Stimulated activated CD4-positive, alpha-beta T cell treated with anti-CD3 and anti-CD28 coated beads, Interleukin-2, amount 100 ng/mL, for 24 hours (primary cell): Measurements from ENCODE around the gene CAPS.

Source experiments
- DNase-seq, 2 donors: peaks; one replicate each; pipeline ENCODE4 v3.0.0-alpha.2; 2020

CAPS gene

DNA sequence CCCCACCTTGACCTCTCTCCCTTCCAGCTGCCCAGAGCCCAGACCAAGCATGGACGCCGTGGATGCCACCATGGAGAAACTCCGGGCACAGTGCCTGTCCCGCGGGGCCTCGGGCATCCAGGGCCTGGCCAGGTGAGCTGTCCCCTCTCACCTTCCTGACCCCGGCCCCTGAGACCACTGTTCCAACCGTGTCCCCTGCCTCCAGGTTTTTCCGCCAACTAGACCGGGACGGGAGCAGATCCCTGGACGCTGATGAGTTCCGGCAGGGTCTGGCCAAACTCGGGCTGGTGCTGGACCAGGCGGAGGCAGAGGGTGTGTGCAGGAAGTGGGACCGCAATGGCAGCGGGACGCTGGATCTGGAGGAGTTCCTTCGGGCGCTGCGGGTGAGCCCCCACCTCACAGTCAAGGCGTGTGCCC lies 312 bp downstream of the CAPS start:
- DNase-seq: no peak

DNA sequence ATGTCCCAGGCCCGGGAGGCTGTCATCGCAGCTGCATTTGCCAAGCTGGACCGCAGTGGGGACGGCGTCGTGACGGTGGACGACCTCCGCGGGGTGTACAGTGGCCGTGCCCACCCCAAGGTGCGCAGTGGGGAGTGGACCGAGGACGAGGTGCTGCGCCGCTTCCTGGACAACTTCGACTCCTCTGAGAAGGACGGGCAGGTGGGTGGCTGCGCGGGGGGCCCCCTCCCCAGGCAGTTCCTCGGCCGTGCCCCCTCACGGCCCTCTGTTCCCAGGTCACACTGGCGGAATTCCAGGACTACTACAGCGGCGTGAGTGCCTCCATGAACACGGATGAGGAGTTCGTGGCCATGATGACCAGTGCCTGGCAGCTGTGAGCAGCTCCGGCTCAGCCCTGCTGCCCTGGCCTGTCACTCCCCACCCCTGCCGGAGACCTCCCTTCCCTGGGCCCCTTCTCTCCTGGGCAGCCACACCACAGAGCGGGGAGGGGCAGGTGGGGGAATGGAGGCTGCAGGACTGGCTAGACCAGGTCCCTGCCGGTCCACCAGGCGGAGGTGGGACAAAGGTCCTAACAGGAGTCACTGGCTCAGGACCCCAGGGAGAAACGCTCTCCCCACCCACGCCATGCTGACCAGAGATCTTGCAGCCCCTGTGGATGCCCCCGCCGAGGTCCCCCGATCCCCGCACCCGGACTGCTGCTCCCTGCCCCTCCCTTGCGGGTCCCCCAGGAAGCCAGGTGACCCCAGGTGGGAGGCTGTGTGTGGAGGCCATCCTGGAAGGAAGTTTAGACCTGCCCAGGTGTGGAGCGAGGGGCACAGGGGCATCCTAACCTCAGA lies 1.1 kb downstream of the CAPS start:
- DNase-seq: no peak

DNA sequence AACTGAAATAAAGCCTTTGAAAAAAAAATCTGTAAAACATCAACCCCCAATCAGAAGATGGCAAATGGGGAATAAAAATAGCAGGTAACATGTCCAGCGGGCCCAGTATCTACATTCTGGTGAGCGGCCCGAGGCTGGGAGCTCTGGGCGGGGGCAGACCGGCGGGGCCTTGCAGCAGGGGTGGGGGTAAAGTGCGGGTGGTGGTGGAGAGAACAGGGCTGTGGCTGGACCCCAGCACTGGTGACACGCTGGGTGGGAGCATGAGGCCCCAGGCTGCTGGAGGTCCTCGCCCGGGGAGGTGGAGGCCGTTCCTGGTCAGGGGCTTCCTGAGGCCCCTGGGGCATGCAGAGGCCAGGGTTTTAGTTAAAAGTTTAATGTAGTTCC lies 1.7 kb downstream of the CAPS start:
- DNase-seq: no peak

DNA sequence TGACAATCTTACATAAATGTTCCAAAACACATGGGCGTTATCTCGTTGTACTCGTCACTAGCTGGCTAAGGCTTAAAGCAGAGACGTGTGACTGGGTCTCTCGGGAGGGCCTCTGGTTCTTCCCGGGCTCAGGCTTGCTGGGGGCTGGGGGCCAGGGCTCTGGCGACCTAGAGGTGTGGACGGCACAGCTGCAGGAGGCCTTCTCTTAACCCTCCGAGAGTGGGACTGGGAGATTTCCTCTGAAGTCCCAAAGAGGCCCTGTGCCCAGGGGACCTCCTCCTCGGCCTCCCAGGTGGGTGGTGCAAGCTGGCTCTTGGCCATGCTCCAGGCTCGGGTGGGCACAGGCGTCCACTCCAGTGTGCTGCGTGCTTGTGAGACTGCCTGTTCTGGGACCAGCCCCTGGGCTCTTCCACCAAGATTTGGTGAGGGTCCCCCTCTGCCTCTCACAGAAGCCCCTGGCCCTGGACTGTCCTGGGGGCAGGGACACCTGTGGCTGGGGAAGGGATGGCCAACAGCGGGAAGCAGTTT lies 2.2 kb downstream of the CAPS start:
- DNase-seq: no peak

DNA sequence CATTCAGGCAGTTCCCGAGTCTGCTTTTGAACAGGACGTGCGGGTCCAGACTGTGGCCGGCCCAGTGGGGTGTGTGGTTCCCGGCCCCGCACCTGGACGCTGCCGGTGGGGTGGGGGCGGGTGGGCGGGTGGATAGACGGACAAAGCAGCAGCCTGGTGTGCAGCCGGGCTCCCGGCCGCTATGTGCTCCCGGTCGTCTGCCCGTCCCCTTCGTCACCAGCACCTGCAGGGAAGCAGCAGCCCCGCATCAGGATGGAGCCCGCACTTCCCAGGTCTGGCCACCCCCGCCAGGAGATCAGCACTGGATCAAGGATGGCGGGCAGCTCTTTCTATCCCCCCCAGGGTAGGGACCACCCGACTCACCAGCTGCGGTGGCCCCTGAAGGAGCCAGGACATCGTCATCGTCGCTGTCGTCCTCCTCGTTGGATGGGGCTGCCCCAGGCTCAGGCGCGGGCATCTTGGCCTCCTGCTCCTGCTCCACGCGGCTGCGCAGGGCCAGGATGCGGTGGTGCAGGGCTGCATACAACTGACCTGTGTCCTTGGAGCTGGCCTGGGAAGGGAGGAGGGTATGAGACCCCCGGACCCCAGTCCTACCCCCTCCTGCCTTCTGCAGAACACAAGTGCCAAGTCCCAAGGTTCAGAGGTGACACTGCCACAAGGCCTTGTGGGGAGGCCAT lies 3.5 kb downstream of the CAPS start:
- DNase-seq: no peak

DNA sequence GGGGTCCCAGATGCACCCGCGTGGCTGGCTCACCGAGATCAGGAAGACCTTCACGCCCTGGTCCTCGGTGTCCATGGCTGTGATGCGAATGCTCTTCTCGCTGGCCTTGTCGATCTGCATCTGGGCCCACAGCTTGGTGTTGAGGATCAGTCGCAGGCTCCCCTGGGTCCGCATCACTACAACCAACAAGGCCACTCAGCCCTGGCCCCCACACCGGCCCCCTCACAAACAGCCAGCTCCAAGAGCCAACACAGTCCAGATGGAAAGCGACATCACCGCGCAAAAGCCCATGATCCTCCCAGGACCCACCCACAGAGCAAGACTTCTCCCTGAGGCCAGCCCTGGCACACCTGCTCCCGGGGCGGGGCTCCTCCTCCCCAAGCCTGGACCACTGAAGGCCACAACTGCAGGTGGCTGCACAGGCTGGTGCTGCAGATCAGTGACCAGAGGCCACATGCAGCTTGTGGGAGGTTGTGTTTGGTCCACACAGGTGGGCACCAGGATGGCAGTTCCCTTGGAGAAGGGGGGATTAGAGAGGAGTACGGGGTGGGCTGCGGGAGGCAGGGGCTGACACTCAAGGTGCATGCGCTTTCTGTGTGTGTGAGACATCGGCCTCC lies 4.5 kb downstream of the CAPS start:
- no peak for DNase-seq

DNA sequence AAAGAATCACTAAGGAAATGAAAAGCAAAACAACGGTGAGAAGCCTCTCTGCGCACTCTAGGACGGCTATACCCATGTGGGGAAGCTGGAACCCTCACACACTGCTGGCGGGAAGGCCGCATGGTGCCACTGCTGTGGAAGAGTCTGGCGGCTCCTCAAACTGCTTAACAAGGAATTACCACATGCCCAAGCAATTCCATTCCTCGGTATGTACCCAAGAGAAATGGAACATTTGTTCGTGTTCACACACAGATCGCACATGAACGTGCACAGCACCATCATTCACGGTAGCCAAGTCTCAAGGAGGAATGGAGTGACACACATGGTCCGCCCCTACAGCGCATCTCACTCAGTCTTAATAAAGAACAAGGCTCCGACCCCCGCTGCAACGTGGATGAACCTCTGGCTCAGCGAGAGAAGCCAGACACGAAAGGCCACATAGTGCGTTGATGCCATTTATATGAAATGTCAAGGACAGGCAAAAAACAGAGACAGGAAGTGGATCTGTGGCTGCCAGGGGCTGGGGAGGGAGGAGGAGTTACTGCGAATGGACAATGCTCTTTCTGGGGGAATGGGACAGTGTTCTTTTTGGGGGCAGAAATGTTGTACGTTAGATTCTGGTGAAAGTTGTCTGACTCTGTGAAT lies 7.6 kb downstream of the CAPS start:
- no peak for DNase-seq

DNA sequence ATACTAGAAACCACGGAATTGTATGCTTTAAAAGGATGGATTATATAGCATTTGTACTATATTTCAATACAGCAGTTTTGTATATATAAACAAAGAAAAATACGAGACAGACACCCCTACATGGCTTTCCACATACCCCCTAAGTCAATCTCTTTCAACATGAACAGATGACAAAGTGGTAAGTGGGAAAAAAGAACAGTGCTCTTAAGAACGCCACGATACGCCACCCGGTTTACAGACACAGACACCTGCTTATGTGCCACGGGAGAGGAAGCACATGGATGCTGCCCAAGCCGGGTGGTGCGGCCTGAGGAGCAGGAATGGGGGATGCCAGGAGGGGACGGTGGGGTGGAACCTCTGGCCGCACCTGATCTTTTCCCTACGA lies 8.1 kb downstream of the CAPS start:
- no peak for DNase-seq

DNA sequence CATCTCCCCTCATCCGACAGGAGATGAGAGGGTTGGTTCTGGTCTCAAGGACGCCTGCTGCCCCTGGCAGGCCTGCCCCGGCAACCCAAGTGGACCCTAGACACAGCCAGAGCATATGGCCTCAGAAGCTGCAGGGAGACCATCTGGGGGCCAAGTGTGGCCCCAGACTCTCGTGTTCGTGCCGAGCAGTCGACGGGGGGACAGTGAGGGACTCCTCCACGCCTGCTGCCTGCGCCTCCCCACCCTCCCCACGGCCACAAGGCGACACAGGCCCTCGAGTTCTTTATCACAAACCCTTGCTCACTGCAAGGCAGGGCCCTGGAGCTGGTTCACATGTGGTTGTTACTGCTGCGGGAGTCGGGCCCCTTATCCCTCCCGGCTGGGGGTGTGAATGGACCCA lies 9.3 kb downstream of the CAPS start:
- no peak for DNase-seq

DNA sequence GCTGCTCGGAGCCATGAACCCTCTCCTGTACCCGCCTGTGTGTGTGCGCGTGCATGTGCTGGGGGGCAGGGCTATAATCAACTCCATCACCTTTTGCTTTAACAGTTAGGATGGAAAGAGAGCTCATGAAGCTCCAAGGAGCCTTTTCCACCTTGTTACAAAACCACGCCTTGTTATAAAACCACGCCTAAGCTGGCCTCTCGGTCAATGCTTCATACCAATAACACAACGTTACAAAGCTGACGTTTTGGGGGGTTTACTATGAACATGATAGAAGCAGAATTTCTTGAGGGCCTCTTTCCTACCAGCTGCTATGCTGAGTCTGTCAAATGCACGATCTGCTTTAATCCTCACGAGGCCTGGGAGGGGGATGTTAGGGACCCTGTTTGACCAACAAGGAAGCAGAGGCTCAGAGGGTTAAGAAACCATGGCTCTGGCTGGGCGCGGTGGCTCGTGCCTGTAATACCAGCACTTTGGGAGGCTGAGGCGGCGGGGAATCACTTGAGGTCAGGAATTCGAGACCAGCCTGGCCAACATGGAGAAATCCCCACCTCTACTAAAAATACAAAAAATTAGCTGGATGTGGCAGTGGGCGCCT lies 11.9 kb downstream of the CAPS start:
- DNase-seq: no peak

DNA sequence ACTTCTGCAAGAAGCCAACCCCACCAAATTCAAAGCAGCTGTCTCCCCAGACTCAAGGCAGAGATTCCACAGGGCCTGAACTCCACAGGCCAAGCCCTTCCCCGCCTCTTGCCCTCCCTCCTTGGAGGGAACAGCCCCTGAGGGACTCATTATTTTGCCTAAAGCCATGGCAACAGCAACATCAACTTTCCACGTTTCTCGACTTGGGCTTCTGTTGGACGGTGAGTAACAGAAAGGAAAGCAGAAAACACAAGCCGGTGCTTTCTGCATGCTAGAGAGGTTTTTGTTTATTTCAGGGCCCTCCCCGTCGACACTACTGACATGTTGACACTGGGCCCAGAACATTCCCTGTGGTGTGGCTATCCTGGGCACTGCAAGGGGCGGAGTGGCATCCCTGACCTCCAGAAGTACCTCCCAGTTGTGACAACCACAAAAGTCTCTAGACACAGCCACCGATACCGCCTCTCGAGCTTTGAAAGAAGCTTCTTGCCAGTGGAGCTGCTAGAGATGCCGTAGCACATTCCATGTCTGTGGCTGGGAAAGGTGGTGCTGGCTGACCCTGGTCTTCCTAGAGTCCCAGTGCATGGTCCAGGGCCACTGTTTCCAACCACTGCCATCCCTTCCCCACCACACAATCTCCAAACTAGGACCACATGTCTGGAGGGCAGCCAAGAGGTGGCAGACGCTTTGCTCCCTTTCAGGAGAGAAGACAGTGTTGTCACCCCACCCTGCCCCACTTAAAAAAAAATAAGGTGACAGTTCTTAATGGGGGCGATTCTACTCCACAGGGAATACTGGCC lies 12.8 kb downstream of the CAPS start:
- no peak for DNase-seq

DNA sequence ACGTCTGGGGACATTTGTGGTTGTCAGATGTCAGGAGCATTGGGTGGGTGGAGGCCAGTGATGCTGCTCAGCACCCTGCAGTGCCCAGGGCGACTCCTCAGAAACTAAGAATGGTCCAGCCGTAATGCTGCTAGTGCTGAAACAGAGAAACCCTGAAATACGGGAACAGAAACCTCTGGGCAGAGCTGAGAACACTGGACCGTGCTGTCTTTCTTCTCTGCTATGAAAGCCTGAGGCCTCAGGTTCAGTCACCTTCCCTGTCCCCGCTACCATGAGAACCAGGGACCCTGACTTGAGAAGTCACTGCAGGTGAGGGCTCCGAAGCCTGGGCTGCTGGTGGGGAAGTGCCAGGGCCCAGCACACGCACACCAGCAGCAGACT lies 13.4 kb downstream of the CAPS start:
- no peak for DNase-seq

DNA sequence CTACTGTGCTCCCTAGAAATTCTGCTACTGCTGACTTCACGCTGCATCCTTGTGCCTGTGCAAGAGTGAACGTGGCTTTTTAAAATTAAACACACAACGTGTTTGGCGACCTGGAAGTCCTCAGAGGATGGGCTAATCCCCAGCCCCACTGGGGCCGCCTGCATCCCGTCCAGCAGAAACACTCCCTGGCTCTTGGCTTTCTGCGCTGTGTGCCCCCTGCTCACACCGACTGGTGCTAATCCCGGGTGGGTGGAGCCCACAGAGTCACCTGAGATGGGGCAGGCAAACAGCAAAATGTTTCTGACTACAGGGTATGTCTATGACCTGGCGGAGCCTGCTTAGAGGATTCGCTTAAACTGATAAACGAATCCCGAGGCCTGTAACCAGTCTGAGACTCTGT lies 15.1 kb downstream of the CAPS start:
- no peak for DNase-seq

DNA sequence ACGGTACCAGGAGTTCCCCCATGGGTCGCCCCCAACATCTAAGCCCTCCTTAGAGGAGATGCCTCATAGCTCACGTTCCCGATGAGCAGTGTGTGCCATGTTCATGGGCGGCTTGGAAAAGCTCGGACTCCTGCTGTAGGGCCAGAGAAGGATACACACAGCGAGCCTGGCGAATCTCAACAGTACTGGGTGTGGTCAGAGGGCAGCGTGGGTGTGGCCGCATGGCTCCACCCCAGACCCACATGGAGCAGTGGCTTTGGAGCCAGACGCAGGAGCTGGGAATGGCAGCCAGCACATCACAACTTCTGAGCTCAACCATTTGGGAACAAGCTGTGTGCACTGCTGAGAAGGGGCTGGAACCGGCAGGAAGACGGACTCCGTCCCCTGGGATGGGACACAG lies 15.6 kb downstream of the CAPS start:
- DNase-seq: no peak

DNA sequence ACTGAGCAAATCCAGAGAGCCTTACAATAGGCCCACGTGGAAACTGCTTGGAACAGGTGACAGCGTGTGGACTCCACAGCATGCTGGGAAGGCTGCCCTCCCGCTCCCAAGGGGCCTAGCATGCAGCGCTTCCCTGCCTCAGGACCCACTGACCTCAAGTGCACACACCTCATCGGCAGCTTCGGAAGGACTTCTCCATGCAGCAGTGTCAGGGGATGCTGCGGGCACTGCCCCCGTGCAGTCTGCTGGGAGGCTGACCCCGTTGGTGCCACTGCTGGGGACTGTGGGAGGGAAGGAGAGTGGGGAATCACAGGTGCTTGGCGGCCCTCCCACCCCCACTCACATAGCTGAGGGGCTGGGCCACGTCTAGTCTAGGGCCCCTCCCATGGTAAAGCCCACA lies 17.2 kb downstream of the CAPS start:
- no peak for DNase-seq

DNA sequence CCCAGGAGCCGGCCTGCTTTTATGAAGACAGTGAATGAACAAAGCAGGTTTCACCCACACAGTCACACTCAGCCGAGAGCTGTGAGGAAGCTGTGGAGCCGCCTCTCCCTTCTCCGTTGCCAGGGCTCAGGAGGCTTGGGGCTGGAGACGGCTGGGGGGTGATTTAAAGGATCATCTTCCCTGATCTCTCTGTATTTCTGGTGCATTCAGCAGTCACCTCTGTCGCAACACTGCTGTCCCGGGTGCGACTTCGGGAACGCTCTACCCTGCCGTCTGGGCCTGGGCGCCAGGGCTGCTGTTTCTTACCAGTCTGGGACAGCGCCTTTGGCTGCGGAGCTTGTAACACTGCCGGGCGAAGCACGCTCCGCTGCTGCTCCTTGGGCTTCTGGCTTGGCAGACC lies 18.1 kb downstream of the CAPS start:
- DNase-seq: no peak

DNA sequence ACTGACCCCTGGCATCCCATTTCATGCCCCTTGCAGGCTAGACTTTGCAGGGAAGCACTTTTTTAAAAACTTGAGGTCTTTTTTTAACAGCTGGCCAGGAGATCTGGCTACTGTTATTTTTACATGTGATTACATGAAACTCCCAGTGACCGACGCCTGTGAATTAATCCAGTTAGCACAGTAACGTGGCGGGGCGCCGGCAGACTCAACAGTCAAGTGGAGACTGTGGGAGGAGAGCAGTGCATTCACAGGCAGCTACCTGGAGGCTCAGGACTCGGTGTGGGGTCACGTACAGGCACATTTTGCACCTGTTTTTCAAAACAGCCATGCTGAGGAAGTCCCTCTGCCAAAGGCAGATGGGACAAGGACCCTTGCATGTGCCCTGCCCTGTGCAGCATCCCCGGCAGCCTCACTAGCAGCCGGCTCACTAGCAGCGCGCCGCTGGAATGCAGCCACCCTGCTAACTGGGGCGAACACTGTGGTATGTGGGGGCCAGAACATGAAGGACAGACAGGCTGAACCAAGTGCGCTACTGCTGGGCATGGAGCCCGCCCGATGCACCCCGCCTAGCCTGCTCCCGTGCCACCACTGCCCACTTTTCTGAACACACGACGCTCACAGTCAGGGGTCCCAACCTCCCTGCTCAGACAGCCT lies 18.7 kb downstream of the CAPS start:
- no peak for DNase-seq

DNA sequence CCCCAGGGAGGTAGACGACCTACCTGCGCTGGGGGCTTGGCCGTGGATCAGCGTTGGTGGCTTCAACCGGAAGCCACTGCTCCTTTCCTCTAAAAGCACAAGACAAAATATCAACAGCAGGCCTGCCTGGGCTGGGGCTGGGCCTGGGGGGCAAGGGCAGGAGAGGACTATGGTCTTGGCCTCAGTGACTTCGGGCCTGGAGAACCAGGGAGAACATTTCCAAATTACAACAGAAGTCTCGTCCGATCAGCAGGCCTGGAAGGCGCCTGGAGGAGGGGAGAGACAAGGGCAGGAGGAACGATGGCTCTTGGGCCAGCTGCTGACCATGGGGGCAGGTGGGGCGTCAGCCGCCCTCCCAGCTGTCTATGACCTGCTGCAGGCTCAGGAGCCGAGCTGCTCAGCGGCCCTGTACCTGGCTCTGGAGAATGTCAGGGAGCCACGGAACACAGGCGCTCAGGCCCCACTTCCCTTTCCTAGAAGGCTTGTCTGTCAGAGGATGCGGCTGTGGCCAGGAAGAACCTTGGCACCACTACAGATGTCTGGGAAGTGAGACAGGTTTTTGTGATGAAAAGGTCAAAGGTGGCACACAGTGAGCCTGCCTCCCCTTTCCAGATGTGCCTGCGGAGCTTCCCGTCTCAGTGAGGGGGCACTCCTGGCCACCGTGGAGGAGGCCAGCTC lies 19.5 kb downstream of the CAPS start:
- DNase-seq: no peak

DNA sequence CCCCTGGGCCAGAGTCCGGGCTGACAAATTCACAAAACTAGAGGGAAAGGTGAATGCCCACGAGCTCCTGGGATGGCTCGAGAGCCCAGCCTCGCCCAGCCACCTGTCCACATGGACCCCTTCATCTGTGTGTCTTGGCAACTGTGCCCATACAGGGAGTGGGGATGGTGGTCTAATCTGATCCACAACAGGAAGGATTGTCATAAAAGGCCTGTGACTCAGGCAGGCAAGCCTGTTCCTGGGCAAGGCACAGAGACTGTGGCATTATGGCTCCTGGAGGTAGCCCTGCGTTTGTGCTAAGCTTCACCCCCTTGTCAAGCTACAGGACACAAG lies 20.0 kb downstream of the CAPS start:
- DNase-seq: no peak

DNA sequence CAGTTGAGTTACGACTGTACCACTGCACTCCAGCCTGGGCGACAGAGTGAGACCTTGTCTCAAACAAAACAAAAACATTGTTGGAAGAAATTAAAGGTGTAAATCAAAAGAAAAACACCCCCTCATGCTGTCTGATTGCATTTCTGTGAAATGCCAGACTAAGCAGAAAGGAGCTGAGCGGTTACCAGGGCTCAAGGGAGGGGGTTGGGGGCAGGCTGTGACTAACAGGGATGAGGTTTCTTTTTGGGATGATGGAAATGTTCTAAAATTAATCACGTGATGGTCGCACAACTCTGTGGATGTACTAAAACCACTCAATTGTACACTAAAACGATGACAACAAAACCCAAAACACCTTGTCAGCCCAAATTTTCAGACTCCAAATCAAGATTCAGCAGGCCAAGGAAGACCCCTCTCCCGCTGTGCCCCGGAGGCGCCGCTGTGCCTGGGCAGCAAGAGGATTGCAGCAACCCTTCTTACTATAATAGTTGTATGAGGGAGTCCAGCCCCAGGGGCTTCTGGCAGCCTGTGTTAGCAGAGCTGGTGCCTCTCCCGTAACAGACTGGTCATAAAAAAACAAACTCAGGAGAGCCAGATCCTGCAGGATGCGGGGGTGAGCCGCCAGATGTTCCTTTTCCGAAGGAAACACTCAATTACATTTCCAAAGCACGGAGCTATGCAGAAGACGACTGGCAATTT lies 20.9 kb downstream of the CAPS start:
- DNase-seq: no peak
